GM21447 (cell line): ENCODE results near the gene SIX5.
"Not testable (repeated sequence)": the region's sequence is repeated elsewhere in the genome, so short reads cannot be mapped to it uniquely, and the experiment has no call there.

Experiments
- ATAC-seq: cut with Tn5 transposase; IDR thresholded peaks from one replicate; pipeline ENCODE4 v1.9.1; 2021; ENCODE audit not compliant: unreplicated experiment

The SIX5 gene

GRCh38 chr19:45768984-45769782, at the start of gene SIX5:
SIX5 (minus strand) TSS chr19:45769252; CDS start chr19:45768844, 408 bp downstream.
- ATAC-seq, result peak; percentile 43

- ATAC-seq, result no peak
These were observed 48.8 kb upstream of the SIX5 start for GRCh38 chr19:45817725-45818301.

DNA sequence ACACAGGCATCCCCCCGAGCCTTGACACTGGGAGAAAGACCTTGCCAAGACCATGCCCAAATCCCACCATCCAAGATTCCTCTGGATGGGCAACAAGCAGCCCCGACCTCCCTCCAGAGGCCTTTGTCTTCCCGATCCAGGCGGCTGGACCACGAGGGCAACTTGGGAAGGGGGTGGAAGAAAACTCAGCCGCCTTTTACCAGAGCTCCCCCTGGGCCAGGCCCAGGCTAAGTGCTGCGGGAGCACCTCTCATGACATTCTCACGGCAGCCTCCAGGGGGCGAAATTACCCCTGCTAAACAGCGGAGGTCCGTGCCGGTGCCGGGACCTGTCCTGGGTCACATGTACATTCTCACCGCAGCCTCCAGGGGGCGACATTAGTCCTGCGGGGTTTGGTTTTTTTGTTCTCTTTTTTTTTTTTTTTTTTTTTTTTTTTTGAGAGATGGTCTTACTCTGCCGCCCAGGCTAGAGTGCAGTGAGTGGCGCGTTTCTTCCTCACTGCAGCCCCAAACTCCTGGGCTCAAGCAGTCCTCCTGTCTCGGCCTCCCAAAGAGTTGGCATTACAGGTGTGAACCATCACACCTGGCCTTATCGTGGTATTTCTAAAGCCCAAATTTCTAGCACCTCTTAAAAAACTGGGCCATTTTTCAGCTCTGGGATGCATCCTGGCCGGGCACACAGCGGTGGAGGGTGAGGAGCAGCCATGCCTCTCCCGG, 48.1 kb upstream of the SIX5 start:
- ATAC-seq, result peak; percentile 88

DNA sequence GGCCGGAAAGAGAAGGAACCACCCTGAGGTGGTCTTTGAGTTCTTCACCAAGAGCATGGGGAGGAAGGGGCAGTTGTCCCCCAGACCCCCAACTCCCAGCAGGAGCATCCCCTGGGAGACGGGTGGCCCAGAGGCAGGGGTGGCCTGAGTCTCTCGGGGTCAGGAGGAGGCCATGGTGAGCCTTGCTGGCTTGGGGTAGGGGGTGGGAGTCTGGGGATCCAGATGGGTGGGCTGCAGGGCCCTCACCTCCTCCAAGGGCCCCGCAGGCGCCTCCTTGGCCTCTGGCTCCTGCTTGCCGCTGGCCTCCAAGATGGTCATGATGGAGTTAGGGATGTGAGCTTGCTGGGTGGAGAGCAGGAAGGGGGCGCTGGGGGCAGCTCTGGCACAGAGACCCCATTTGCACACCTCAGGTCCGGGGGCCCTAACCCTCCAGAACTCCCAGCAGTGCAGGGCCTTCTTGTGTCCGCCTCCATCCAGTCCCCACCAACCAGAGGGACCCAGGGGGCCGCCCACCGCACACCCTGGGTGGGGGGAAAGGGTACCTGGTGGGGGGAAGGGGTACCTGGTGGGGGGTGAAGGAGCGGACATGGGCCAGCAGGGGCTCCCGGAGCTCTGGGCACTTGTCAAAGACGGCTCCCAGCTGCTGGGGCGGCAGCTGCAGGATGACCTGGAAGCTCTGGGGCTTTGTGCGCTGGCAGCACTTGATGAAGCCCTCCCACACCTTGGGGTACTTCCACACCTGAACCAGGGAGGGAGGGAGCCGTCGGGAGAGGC, 47.4 kb upstream of the SIX5 start:
- no peak for ATAC-seq

DNA sequence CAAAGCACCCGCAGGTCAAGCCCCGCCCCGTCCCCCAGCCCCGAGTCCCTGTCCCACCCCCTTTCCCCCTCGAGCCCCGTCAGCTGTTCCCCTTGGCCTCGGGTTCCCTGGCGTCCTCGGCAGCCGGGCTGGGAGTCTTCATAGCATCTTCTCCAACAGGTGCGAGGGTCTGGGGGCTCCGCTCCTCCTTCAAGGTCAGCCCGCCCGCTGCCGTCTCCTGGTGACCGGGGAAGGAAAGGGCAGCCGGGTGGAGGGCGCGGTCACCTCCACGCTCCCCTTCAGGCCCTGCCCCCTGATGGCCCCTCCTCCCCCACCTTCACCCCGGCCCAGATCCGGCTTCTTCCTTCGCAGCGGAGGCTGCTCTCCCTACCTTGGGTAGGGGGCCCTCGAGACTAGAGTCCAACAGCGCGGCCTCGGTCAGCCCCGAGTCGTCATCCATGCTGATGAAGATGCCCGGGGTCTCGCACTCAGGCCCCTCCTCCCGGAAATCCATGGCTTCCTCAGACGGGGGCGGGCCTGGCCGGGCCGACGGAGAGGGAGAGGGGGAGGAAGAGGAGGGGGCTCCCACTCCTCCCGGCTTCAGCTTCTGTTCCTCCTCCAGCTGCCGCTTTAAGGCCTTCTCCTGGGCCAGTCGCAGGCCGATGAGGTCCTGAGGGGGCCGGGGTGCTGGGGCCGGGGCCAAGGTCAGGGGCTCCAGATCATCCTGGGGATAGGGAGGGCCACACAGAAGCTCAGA, 46.6 kb upstream of the SIX5 start:
- no peak for ATAC-seq

DNA sequence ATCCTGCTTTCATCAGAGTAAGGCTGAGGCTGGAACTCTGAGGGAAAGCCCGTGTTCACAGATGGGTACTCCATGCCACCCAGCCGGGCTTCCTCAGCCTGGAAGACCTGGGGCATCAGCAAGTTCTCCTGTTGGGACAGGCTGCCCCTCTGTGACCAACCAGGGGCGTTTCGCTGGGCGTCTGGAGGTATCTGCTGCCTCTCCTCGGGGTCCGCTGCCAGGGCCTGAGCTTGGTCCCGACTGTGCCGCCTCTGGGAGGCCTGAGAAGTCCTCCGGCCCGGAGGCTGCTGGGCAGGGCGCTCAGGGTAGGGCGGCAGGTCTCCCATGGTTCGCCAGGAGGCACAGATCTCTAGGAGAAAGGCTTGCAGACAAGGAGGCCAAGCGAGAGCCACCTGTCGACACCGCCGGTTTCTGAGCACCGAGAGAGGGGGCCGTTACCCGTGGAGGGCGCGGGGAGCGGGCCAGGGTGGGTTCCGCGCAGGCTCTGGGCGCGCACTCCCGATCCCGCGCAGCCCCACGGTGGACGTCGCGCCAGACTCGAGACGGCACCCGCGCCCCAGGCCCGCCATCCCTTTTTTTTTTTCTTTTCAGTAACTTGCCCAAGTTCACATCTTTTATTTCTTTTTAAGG, 45.9 kb upstream of the SIX5 start, which contains the start of gene RSPH6A:
Gene RSPH6A, minus strand, starts transcription at position 458 of the 630 bp plus-strand sequence. Its CDS starts 132 bp downstream, at position 326.
- no peak for ATAC-seq

- ATAC-seq, result no peak
These were observed 45.2 kb upstream of the SIX5 start for GRCh38 chr19:45814166-45814780.

GRCh38 chr19:45812297-45812696, 43.2 kb upstream of the SIX5 start:
- ATAC-seq, result no peak

GRCh38 chr19:45809643-45810159, 40.6 kb upstream of the SIX5 start:
- no peak for ATAC-seq

DNA sequence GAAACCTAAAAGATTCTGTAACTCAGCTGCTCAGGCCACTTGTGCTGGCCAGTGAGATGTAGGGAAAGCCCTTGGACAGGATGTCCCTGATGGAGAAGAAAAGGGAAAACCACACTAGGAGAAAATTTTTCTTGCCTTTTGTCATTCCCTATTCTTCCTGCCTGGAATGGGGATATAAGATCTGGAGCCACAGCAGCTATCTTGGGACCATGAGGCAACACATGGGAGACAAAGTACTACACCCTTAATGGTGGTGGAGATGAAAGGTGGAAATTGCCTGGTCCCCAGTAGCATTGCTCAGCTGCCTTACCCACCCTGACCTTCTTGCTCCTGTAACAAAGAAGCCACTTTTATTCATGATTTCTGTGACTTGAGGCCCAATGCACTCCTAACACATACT, 36.7 kb upstream of the SIX5 start:
- ATAC-seq, result no peak

GRCh38 chr19:45804959-45805230, 35.8 kb upstream of the SIX5 start:
- ATAC-seq, result no peak

DNA sequence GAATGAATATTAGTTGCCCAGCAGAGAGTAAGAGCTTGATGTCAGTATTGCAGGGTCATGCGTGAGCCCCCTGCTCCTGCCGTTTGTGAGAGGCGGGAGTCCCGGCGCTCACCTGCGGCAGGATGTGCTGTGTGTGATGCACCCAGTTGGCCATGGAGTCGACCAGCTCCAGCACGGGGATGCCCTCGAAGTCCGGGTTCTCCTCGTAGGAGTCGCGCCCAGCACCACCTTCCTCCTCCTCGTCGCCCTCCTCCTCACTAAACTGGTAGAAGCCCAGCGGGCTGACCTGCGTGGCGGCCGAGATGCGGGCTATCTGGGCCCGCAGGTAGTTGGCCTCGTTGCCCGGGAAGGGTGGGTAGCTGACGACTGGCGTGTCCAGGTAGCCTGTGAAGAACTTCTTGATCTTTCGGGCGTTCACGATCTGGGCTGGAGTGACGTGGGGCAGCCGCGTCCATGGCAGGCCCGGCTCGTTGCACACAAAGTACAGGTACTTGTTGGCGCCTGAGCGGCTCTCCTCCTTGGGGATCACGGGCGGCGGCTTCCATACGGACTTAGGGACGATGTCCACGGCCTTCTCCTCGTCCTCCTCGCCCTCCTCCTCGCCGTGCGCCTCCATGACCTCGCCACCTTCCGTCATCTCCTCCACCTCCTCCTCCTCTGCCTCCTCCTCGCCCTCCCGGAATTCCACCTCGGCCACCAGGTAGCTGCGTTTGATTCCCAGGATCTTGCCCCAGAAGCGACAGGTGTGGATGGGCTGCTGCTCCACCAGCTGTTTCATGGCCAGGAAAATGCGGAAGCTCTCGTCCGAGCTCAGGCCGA, 35.3 kb upstream of the SIX5 start:
- ATAC-seq, result no peak

- ATAC-seq, result no peak
These were observed 32.6 kb upstream of the SIX5 start for GRCh38 chr19:45801603-45802175.

DNA sequence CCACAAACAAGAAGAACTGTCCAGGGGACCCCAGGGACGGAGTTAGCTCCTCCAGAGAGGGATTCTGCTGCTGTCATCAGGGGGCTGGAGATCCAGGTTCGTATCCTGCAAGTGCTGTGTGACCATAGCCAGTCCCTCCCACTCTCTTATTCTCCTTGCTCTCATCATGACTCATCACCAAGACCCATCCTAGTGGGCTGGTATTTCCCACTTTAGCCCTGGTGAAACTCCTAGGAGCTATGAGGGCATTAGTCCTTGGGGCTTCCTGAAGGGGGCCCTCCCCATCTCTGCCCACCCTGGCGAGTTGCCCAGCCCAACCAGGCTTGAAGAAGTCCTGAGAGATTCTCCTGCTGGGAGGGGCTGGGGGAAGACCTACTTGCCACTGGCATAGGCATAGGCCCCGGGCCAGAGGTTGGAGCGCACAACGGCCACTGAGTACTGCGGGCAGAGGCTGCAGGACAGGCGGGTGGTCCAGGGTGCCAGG, 31.1 kb upstream of the SIX5 start:
- no peak for ATAC-seq

- not testable (repeated sequence) for ATAC-seq
These were observed 30.5 kb upstream of the SIX5 start for GRCh38 chr19:45799541-45799940.

DNA sequence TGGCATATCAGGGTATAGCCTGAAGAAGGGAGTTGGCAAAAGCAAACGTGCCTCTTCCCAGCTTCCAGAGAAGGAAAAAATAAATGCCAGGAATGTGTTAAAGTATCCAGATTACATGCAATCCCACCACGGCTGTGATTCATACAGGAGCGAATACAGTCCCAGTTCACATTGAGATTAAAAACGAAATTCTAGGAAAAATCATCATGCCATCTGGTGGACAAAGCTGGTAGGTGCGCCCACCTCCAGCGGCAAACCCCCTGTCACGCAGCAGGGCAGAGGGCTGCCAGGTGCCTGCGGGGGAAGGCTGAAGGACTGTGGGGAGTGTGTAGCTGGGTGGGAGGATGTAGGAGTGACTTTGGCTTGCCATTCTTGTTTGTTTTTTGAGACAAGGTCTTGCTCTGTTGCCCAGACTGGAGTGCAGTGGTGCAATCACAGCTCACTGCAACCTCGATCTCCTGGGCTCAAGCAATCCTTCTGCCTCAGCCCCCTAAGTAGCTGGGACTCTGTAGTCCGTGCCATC, 30.0 kb upstream of the SIX5 start:
- ATAC-seq, result no peak

- no peak for ATAC-seq
These were observed 25.6 kb upstream of the SIX5 start for GRCh38 chr19:45794627-45795026.

DNA sequence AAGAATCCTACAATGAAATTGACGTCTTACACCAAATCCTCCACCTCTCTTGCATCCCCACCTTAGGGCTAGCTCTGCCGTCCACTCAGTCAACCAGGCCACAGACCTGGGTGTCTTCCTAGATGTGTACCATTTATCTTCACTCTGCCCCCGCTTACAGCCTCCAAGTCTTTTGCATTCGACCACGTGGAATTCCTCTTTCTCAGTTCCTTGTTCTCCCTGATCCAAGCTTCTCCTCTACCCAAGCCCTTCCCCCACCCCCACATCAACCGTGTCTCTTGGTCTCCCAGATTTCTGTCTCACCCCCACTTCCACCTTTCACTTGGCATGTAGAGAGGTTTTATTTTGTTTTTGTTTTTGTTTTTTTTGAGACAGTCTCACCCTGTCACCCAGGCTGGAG, 24.8 kb upstream of the SIX5 start:
- ATAC-seq, result no peak
